HuH-7.5 (cell line): Measurements from ENCODE around the gene MRPL12.

Source experiments
- DNase-seq: peaks from one replicate; pipeline ENCODE4 v3.0.0; 2011; ENCODE audit warnings: low spot score

Gene MRPL12

DNA sequence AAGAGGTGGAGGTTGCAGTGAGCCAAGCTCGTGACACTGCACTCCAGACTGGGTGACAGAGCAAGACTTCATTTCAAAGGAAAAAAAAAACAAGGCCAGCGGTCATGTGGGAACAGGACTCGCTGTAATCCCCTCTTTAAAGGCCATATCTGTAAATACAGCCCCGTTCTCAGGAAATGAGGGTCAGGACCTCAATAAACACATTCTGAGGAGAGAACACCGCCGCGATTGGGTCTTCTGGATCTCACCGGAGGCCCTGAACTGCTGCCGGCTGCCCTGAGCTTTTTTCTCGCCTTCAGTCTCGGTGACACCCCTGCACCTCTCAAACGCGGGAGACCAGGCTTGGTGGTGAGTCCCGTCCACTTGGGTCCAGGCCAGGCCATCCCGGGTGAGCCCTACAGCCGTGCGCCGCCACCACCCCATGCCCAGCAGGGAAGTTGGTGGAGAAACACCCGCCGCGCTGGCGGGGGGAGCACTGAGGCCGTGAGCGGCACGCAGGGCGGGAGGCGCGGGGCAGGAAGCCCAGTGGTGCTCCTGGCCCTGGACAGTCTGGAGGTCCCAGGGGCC lies 37.3 kb downstream of the MRPL12 start:
- DNase-seq = no peak

DNA sequence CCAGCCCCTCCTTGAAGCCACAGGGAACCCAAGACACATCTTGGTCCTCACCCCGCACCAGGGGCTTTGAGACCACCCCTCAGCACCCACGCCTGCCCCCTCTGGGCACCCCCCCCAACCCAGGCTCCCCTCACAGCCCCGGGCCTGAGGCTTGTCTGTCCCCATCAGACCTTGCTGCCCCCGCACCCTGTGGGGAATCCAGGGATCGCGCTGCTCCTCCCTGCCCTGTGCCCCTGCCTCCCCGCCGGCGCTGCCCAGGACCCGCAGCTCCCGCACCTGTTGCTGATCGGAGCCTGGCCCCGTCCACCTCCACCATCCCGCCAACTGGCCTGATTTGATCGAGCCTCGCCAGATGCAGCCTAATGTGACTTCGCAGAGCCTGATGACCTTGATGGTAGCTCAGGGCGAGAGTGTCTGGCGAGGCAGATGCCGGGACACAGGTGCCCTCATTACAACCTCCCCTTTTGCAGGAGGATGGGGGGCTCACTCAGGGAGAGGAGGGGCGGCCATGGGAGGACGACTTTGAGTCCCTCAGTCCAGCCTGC lies 38.0 kb downstream of the MRPL12 start:
- no peak for DNase-seq

DNA sequence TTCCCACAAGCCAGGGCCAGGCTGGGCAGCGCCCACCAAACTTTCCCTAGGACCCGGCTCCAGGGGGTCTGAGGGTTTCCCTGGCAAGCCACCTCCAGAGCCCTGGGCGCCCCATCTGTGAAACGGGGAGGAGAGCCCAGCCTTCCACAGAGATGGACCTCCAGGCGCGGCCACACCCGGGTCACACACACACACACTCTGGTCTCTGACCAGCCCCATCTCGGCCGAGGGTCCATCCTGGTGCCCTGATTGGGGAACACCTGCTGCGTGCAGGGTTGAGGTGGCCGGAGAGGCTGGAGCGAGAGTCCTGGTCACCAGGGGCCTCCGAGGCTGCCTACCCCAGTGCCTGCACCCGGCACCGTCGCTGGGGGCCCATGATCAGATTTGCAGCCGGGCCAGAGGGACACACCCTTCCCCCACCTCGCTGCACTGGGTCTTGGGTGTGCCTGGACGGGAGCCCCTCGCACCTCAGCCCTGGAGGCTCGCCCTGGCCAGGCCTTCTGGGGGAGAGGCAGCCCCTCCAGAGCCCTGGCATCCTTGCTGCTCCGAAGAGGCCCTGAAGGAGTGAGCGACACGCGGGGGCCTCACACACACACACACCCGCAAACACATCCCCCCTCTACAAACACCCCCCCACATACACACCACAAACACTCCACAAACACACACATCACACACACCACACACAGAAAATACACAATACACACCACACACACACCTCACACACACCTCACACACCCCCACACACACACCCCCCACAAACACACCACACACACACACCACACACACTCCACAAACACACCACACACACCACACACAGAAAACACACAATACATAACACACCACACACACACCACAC lies 38.7 kb downstream of the MRPL12 start:
- no peak for DNase-seq
